Kidney epithelial cell (primary cell): Measurements from ENCODE around the gene DHRS3. TPM values are rescaled to one million over a fixed set of nuclear protein-coding genes. Genes with fewer than 3 reads are reported as not detected.

Experiments
- DNase-seq: peaks from one replicate; pipeline ENCODE4 v3.0.0-alpha.2; 2010; ENCODE audit warnings: low read depth
- H3K27me3 ChIP-seq: 2 replicates; pipeline ENCODE4 v1.6.0; 2011; ENCODE audit warnings: low read length; ENCODE audit not compliant: control insufficient read depth, insufficient read depth
- H3K36me3 ChIP-seq: 2 replicates; pipeline ENCODE4 v1.5.1; 2011; ENCODE audit warnings: low read length; ENCODE audit not compliant: control insufficient read depth, insufficient read depth
- H3K4me3 ChIP-seq: 2 replicates; pipeline ENCODE4 v1.5.1; 2011; ENCODE audit warnings: low read depth, mild to moderate bottlenecking, control low read depth, low read length
- total RNA-seq: library from RNA; depleted of rRNA; stranded (reverse); fragments of >200 nt; gene quantifications from 2 replicates; pipeline ENCODE4 v1.2.3, GENCODE V29; 2015
- TF ChIP-seq, protein P1 (sequence below): IDR thresholded peaks from 2 replicates; pipeline ENCODE4 v1.5.1; 2011; ENCODE audit warnings: mild to moderate bottlenecking, moderate library complexity, low read length, control low read depth, inconsistent platforms; ENCODE audit not compliant: insufficient read depth, poor library complexity, severe bottlenecking

DHRS3 gene
- total RNA-seq, 1 donor from 2014 or later: 37.4 TPM

DNA sequence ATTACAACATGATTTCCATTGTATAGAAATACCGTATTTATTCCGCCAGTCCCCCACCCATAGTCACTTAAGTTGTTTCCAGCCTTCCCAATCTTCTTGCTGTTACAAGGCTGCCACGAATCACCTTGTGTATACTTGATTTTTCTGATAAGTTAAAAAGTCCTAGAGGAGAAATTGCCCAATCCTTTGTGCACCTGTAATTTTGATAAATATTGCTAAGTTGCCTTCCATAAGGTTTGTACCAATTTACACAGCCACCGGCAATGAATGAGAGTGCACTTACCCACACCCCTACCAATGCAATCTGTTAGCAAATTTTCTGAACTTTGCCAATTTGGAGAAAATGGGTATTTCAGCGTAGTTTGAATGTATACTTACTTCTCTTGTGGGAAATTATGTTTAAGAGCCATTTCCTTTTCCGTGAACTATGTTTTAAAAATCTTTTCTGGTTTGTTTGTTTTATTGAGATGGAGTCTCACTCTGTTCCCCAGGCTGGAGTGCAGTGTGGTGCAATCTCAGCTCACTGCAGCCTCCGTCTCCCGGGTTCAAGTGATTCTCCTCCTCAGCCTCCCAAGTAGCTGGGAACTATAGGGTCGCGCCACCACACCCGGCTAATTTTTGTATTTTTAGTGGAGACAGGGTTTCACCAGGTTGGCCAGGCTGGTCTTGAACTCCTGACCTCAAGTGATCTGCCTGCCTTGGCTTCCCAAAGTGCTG is 87.4 kb downstream of the DHRS3 start:
- no peak for DNase-seq
- H3K4me3 ChIP-seq: no peak overlapping the region
- TF ChIP-seq, protein P1, sequence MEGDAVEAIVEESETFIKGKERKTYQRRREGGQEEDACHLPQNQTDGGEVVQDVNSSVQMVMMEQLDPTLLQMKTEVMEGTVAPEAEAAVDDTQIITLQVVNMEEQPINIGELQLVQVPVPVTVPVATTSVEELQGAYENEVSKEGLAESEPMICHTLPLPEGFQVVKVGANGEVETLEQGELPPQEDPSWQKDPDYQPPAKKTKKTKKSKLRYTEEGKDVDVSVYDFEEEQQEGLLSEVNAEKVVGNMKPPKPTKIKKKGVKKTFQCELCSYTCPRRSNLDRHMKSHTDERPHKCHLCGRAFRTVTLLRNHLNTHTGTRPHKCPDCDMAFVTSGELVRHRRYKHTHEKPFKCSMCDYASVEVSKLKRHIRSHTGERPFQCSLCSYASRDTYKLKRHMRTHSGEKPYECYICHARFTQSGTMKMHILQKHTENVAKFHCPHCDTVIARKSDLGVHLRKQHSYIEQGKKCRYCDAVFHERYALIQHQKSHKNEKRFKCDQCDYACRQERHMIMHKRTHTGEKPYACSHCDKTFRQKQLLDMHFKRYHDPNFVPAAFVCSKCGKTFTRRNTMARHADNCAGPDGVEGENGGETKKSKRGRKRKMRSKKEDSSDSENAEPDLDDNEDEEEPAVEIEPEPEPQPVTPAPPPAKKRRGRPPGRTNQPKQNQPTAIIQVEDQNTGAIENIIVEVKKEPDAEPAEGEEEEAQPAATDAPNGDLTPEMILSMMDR: no peak
- no peaks in the 10 kb centered on the region for H3K36me3 ChIP-seq
- no peaks in the 10 kb centered on the region for H3K27me3 ChIP-seq

DNA sequence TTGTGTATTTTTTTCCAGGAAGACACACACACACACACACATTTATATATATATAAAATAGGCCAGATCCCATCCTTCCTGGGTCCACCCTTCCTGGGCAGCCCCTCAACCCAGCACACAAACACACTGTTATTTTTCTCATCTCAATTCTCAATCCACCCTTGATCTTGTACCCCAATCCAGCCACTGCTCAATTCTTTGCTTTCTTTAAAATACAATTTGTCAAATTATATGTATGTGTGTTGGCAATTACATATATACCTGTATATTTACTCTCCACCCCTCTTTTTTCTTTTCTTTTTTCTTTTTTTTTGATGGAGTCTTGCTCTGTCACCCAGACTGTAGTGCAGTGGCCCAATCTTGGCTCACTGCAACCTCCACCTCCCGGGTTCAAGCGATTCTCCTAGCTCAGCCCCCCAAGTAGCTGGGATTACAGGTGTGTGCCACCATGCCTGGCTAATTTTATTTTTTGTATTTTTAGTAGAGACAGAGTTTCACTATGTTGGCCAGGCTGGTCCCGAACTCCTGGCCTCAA is 88.3 kb downstream of the DHRS3 start:
- Histone ChIP-seq H3K36me3 (no peaks in the 10 kb centered on the region), H3K4me3 (no peak overlapping the region), H3K27me3 (no peaks in the 10 kb centered on the region)
- DNase-seq: no peak
- TF ChIP-seq, protein P1: no peak

DNA sequence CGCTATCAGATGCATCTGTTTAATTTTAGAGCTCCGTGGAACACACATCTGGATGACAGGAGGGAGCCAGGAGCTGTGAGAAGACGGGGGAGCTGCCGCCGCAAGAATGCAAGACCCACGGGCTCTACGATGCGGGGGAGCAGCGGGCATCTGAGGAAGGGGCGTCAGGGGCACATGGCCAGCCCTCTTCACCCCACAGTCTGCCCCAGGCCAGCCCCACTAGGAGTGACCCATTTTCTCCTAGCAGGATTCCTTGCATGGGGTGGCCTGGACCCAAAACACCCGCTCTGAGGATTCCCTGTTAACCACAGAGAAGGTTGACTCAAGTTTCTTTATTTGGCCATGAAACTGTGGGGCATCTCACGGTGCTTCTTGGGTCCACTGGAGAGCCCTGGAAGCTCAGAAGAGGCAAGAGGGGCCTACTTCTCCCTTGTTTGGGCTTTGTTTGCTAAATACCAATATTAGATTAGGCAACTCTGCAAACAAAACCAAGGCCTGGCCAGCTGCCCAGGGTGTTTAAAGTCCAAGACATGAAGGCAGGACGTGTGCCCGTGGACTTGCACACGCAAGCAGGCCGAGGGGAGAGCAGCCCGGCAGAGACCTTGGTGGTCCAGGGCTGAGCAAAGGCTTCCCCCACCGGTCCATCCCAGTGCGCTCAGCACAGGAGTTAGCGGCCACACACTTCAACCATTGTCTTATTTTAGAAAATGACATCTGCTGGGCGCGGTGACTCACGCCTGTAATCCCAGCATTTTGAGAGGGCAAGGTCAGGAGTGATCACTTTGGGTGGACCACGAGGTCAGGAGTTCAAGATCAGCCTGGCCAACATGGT is 89.8 kb downstream of the DHRS3 start:
- Histone ChIP-seq H3K36me3 (no peaks in the 10 kb centered on the region), H3K27me3 (no peaks in the 10 kb centered on the region), H3K4me3 (no peak overlapping the region)
- TF ChIP-seq, protein P1: no peak
- DNase-seq: no peak

DNA sequence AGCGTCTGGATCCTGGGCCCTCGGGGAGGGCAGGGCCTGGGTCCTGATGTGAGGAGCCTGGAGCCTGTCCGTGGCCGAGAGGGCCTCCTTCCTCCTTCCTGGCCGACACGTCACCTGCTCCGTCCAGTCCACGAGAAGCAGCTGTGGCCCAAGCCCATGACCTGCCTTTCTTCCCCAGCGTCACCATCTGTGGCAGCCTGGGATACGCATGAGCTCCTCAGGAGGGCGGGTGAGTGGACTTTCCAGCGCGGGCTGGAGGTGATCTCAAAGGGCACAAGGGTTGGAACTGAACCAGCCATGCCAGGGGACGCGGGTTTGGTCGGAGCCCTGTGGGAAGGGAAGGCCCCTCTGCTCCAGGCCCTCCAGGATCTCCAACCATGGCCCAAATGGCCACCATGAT is 90.4 kb downstream of the DHRS3 start:
- TF ChIP-seq, protein P1: no peak
- no peaks in the 10 kb centered on the region for H3K36me3 ChIP-seq
- H3K27me3 ChIP-seq: no peaks in the 10 kb centered on the region
- DNase-seq: no peak
- no peak overlapping the region for H3K4me3 ChIP-seq

DNA sequence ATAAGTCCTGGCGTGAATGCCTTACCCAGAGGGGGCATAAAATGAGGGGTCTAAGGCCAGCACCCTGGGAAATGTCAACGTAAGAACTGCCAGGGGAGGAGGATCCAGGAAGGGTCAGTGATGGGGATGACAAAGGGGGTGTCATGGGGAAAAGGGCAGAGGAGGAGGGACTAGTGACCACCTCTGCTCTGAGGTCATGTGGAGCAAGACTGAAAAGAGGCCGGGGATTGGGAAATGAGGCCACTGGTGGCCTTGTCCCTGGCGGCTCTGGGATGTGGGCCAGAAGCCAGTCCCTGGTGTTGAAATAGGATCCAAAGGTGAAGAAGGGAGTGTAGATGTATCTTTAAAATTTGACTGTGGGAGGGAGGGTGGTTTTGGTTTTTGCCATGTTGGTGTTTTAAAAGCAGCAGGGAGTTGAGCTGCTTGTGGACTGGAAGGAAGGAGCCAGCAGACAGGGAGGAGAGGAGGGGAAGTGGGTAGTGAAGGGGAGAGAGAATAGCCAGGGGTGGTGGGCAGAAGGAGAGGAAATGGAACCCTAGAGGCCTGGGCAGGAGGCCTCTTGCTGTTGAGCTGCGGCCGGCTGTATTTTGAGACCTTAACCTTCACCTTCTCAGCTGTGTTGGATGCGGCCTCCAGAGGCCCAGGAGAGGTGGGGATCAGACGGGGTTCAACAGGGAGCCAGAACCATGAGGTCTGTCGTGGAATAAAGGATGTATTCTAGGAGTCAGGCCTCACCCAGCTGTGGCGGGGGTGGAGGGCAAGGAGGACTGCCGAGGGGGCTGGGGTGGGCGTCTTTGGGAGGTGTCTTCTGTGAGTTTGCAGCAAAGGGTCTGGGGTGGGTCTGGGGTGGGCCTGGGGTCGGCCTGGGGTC is 92.5 kb downstream of the DHRS3 start:
- Histone ChIP-seq H3K36me3 (no peaks in the 10 kb centered on the region), H3K27me3 (no peaks in the 10 kb centered on the region), H3K4me3 (no peak overlapping the region)
- TF ChIP-seq, protein P1: no peak
- DNase-seq: no peak
